ENCODE measurements around the gene RANBP9. TPM values are rescaled to one million over a fixed set of nuclear protein-coding genes. Genes with fewer than 3 reads are reported as not detected.

The RANBP9 gene
- total and polyA plus RNA-seq, 2 experiments from 2014 or later, result 12.1 to 31.8 TPM

GRCh38 chr6:13696226-13696625 is 15.4 kb downstream of the RANBP9 start:
- Histone ChIP-seq H3F3A (replicated peaks; ENCODE audit: low read depth) (no peaks in the 10 kb centered on the region), H4K20me1 (replicated peaks; ENCODE audit: insufficient read depth) (peaks cover 12% of the 10 kb centered on the region), H3K79me2 (replicated peaks; ENCODE audit: insufficient read depth) (peaks cover 94% of the 10 kb centered on the region), H3K9me2 (ENCODE audit: insufficient read depth) (no peaks in the 10 kb centered on the region), H3K36me3 (ENCODE audit: insufficient read depth) (no peaks in the 10 kb centered on the region), H3K4me3 (no peak overlapping the region), H2AFZ (no peak overlapping the region), H3K4me1 (ENCODE audit: insufficient read depth) (peaks cover 26% of the 10 kb centered on the region), H3K27me3 (ENCODE audit: insufficient read depth) (no peaks in the 10 kb centered on the region), H3K27ac (ENCODE audit: low read depth) (no peak overlapping the region), H3K4me2 (no peak overlapping the region)
- DNase-seq (ENCODE audit: low spot score) (no peak), ATAC-seq (no peak)
- no peaks in the 10 kb centered on the region for H3K9me3 Mint-ChIP-seq
- H3K4me3 Mint-ChIP-seq, result no peak overlapping the region
- TF ChIP-seq STAT1 (IDR thresholded peaks at IDR 0.05; ENCODE audit: unreplicated experiment), result no peak
- TF ChIP-seq REST (IDR thresholded peaks at IDR 0.05; ENCODE audit: unreplicated experiment), result no peak
- TF ChIP-seq EZH2phosphoT487 (IDR thresholded peaks at IDR 0.05; ENCODE audit: unreplicated experiment), result no peak
- no peak for TF ChIP-seq JUNB (IDR thresholded peaks at IDR 0.05; ENCODE audit: unreplicated experiment)
- TF ChIP-seq EZH2 (IDR thresholded peaks at IDR 0.05; ENCODE audit: low read depth, unreplicated experiment), result no peak
- TF ChIP-seq POLR2AphosphoS5 (IDR thresholded peaks at IDR 0.05; ENCODE audit: low read depth), result no peak
- H3K36me3 Mint-ChIP-seq (ENCODE audit: low read depth), result no peaks in the 10 kb centered on the region; the same call in 2 of the 3 replicates
- no peak overlapping the region for H3K27ac Mint-ChIP-seq
- no peaks in the 10 kb centered on the region for H3K27me3 Mint-ChIP-seq (ENCODE audit: insufficient read depth, low read depth, poor library complexity)
- peaks cover 42% of the 10 kb centered on the region for H3K4me1 Mint-ChIP-seq

GRCh38 chr6:13695252-13695651 is 16.4 kb downstream of the RANBP9 start:
- Histone ChIP-seq H3K36me3 (ENCODE audit: insufficient read depth) (no peaks in the 10 kb centered on the region), H3K79me2 (replicated peaks; ENCODE audit: insufficient read depth) (peaks cover 92% of the 10 kb centered on the region), H3K4me1 (ENCODE audit: insufficient read depth) (peaks cover 22% of the 10 kb centered on the region), H4K20me1 (replicated peaks; ENCODE audit: insufficient read depth) (peaks cover 2% of the 10 kb centered on the region; the same call in 1 of the 2 replicates), H3K27me3 (ENCODE audit: insufficient read depth) (no peaks in the 10 kb centered on the region), H3K4me3 (no peak overlapping the region), H3K27ac (ENCODE audit: low read depth) (no peak overlapping the region), H3K4me2 (peak overlapping the region; percentile 50; the same call in 1 of the 2 replicates), H3F3A (replicated peaks; ENCODE audit: low read depth) (no peaks in the 10 kb centered on the region), H3K9me2 (ENCODE audit: insufficient read depth) (no peaks in the 10 kb centered on the region), H2AFZ (no peak overlapping the region)
- Mint-ChIP-seq H3K4me1 (peaks cover 36% of the 10 kb centered on the region), H3K27ac (peak overlapping the region; percentile 3; the same call in 1 of the 2 replicates), H3K4me3 (no peak overlapping the region), H3K9me3 (no peaks in the 10 kb centered on the region), H3K27me3 (ENCODE audit: insufficient read depth, low read depth, poor library complexity) (peaks cover 3% of the 10 kb centered on the region), H3K36me3 (ENCODE audit: low read depth) (no peaks in the 10 kb centered on the region; the same call in 1 of the 3 replicates)
- ATAC-seq, result no peak
- DNase-seq (ENCODE audit: low spot score), result no peak
- TF ChIP-seq, protein P1, sequence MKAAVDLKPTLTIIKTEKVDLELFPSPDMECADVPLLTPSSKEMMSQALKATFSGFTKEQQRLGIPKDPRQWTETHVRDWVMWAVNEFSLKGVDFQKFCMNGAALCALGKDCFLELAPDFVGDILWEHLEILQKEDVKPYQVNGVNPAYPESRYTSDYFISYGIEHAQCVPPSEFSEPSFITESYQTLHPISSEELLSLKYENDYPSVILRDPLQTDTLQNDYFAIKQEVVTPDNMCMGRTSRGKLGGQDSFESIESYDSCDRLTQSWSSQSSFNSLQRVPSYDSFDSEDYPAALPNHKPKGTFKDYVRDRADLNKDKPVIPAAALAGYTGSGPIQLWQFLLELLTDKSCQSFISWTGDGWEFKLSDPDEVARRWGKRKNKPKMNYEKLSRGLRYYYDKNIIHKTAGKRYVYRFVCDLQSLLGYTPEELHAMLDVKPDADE (IDR thresholded peaks at IDR 0.05), result no peak
- no peak for TF ChIP-seq STAT1 (IDR thresholded peaks at IDR 0.05; ENCODE audit: unreplicated experiment)
- TF ChIP-seq POLR2AphosphoS5 (IDR thresholded peaks at IDR 0.05; ENCODE audit: low read depth), result no peak
- no peak for TF ChIP-seq CREB1 (CRISPR knock-in tag; IDR thresholded peaks at IDR 0.05; ENCODE audit: low read depth)
- no peak for TF ChIP-seq EZH2phosphoT487 (IDR thresholded peaks at IDR 0.05; ENCODE audit: unreplicated experiment)
- TF ChIP-seq EZH2 (IDR thresholded peaks at IDR 0.05; ENCODE audit: low read depth, unreplicated experiment), result no peak
- no peak for TF ChIP-seq REST (IDR thresholded peaks at IDR 0.05; ENCODE audit: unreplicated experiment)
- no peak for TF ChIP-seq ZNF114 (CRISPR knock-in tag; IDR thresholded peaks at IDR 0.05)
- no peak for TF ChIP-seq NANOG (IDR thresholded peaks at IDR 0.05; ENCODE audit: borderline replicate concordance)
- no peak for TF ChIP-seq CTCF (conservative IDR thresholded peaks at IDR 0.05; ENCODE audit: low read depth in 2 of 2)
